GM19463 (cell line): ENCODE results near the gene C11orf16.
A peak's percentile ranks its signal among the peaks of the same experiment; 100 is the strongest.
"Not testable (repeated sequence)": the region's sequence is repeated elsewhere in the genome, so short reads cannot be mapped to it uniquely, and the experiment has no call there.

Source experiments
- ATAC-seq: cut with Tn5 transposase; IDR thresholded peaks from one replicate; pipeline ENCODE4 v1.9.1; 2021; ENCODE audit warnings: mild to moderate bottlenecking, moderate library complexity; ENCODE audit not compliant: unreplicated experiment

C11orf16 gene

GRCh38 chr11:8937159-8937558 lies 4.4 kb upstream of the C11orf16 start:
- ATAC-seq: no peak

DNA sequence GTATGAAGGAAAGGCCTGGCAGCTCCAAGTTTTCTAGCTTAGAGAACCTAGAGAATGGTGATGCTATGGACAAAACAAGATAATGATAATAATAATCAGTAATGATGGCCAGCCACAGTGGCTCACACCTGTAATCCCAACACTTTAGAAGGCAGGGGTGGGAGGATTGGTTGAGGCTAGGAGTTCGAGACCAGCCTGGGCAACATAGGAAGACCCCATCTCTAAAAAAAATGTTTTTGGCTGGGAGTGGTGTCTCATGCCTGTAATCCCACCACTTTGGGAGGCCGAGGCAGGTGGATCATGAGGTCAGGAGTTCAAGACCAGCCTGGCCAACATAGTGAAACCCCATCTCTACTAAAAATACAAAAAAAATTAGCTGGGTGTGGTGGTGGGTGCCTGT lies 3.0 kb upstream of the C11orf16 start:
- ATAC-seq: not testable (repeated sequence)

- ATAC-seq: no peak
These were observed 2.2 kb upstream of the C11orf16 start for GRCh38 chr11:8934742-8935488.

- no peak for ATAC-seq
These were observed 1.2 kb upstream of the C11orf16 start for GRCh38 chr11:8933931-8934330.

DNA sequence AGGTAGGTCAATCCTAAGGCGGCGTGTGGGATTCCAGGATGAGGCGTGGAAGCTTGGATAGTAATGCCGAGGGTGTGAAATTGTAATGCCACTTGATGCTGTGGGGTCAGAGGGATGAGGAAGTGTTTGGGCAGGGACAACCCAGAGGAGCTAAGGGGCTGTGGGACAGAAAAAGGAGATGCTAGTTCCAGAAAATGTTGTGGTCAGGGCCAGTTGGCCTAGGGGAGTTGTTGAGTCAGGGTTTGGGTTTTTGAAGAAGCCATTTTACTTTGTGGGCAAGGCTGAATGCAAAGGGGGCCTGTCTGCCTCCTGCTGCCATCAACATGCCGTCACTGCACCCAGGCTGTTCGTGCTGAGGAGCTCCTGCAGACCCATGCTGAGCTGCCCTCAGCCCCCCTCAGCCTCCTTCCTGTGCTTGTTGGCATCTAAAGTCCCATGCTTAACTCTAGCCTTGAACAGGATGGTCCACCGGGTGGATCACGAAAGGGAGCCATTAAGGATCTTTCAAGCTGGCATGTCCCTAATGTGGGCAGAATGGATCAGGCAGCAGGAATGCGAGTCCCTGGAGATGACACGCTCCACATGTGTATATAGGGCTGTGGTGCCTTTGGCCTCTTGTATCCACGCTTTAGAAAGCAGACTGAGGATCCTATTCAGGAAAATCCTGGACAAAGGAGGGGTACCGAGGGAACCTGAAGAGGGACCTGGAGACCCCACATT lies 2.1 kb downstream of the C11orf16 start:
- no peak for ATAC-seq

- ATAC-seq: no peak
These were observed 3.6 kb downstream of the C11orf16 start for GRCh38 chr11:8928981-8929615.

- ATAC-seq: no peak
These were observed 4.5 kb downstream of the C11orf16 start for GRCh38 chr11:8928205-8928604.

DNA sequence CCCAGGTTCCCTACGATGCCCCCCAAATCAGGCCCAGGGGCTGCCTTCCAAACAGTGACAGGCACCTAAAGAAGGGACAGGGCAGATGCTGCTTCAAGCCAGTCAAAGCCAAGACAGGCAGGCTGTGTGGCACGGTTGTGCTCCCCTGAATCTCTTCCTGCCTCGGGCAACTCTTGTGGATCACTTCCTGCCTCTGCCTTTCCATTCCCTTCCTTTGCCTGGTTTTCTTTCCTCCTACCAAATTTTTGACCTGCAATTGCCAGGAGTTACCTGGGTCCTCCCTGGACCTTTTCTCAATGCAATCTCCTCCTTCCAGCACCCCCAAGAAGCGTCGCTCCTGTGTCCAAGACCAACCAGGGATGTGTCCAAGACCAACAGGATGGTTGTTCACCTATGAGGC lies 5.5 kb downstream of the C11orf16 start:
- no peak for ATAC-seq

DNA sequence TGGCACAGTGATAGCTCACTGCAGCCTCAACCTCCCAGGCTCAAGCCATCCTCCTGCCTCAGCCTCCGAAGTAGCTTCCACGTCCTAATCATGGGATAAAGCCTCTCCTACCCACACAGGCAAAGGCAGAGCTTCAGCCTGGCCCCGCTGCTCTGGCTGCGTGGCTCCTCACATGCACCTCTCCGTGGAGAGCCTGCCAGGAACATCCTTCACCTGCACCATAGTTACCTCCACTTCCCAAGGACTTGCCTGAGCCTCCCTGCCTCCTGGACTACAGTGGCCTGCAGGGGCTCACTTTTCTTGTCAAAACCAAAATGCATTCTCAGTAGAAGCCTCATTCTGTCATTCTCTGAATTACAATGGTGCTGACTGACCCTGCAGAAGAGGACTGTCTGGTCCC lies 6.5 kb downstream of the C11orf16 start:
- ATAC-seq: no peak

GRCh38 chr11:8925711-8926110 lies 7.0 kb downstream of the C11orf16 start:
- no peak for ATAC-seq

GRCh38 chr11:8922691-8923090 lies 10.1 kb downstream of the C11orf16 start:
- no peak for ATAC-seq

DNA sequence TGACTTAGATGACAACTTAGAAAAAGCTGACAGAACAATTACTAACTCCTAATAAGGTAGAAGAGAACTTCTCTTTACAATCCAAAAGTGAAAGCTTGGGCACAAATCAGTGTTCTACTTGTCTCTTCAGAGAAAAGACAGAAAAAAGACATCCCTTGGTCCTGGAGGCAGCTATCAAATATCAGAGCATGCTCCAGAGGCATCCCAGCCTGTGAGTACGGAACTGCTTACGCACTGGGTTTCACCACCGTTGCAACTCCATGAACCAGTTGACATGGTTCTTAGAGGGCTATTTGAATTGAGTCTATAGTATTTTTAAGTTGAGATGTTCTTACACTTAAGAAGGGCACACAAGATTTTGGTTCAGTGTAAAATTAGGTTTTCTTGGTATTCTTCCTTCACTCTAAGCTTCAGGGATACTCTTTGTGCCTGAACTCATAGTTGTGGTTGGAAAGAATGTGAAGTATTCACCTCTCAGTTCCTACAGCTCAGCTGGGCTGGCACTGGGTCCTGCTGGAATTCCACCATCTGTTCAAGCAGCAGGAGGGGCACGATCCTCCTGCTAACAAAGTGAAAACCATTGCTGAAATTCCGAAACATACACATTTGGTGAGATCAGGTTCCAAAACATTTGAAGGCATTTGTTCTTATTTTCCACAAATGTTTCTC lies 15.5 kb downstream of the C11orf16 start:
- ATAC-seq: no peak

- ATAC-seq: no peak
These were observed 18.1 kb downstream of the C11orf16 start for GRCh38 chr11:8914661-8915018.

DNA sequence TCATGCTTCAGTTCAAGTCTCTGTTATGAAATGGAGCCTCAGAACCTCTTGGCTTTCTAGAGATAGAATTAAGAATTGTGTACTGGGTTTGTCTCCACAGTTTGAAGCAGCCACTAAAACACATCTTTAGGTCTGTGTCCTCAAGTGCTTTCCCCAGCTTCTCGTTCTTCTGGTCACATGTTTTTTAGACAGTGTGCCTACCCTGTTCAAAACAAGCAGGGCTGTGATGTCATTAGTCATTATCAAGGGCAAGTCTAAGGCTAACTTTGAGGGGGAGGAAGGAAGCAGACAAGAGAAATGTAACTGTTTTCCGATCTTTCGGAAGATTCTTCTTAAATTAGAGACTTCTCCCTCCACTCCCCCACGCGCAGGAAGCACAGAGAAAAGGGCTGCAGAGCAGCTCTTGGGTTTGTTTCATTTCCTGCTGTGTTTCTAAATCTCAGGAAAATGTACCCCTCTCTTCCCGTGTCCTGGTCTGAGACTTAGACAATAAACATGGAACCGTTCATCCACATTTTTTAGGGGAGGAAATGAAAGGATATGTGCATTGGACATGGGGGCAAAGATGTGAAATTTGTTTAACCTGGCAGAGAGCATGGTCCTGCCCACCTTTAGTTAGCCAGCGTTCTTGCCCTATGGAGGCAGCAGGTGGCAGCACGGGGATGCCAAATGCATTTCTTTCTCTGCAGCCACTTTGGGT lies 18.6 kb downstream of the C11orf16 start:
- no peak for ATAC-seq

GRCh38 chr11:8911029-8911823 lies 21.5 kb downstream of the C11orf16 start, which contains the start of gene AKIP1:
AKIP1 (plus strand) TSS chr11:8911189; CDS start chr11:8911450, 261 bp downstream.
- peak; percentile 81 for ATAC-seq

DNA sequence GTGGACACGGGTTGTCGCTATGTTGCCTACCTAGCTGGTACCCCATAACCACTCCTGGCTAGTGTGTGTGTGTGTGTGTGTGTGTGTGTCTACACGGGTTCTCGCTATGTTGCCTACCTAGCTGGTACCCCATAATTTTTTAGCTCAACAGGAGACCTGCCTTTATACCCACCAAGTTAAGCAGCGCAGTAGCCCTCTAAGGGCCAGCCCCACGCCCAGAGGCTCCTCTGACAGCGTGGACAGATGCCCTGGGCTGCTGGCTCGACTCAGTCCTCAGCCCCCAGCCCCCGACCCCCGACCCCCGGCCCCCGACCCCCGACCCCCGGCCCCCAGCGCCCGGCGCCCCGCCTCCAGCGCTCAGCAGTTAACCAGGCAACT lies 22.1 kb downstream of the C11orf16 start:
- ATAC-seq: peak; percentile 6

DNA sequence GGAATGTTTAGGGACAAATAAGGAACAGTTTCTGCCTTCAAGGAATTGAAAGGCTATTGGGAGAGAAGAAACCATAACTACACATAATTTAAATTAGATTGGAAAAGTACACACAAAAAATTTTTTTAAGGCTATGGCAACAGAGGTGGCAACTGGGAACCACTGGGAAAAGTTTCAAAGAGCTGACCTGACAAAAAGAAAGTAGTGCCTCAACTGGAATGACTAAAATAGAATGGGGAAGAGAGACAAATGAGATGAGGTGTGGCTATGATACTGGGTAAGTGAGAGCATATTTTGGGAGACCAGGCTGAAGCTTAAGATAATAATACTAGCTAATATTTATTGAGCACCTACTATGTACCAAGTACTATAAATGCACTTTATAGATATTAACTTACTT lies 24.6 kb downstream of the C11orf16 start:
- ATAC-seq: no peak

DNA sequence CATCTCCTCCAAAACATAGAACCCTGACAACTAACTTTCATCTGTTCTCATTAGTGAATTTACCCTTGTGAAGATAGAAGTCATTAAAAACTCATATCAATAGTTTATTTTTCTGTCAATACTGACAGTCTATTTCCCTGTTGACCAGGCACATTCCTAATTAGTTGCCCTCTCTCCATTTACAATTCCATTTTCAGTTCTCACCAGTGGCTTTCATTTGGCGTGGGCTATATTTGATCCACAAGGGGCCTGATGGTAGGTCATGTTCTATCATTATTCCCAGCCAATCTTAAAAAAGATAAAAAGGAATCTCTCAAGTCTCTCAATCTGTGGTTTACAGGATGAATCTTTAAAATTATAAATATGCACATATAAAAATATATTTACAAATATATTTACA lies 25.6 kb downstream of the C11orf16 start:
- no peak for ATAC-seq

- ATAC-seq: no peak
These were observed 27.1 kb downstream of the C11orf16 start for GRCh38 chr11:8905528-8906165.
